CD14-positive monocyte (primary cell): ENCODE data around the gene APP. TPM values are rescaled to one million over a fixed set of nuclear protein-coding genes. Genes with fewer than 3 reads are reported as not detected.

Source experiments
- DNase-seq, 3 donors: peaks; one replicate each; pipeline ENCODE4 v3.0.0-alpha.2; 2011 to 2022
- H2AFZ ChIP-seq: 2 replicates; pipeline ENCODE4 v1.6.0; 2012; ENCODE audit warnings: mild to moderate bottlenecking, low read depth, low read length, inconsistent platforms; ENCODE audit not compliant: insufficient read depth, poor library complexity, severe bottlenecking
- H3K27ac ChIP-seq, 2 donors: 1 replicate in 1 of 2; 2 replicates in 1 of 2; pipeline ENCODE4 v1.5.1; 2012 to 2013; ENCODE audit warnings: low read length in 2 of 2, control low read depth in 1 of 2, inconsistent platforms in 1 of 2, low read depth in 1 of 2, mild to moderate bottlenecking in 1 of 2
- H3K27me3 ChIP-seq, 2 donors: one replicate each; pipeline versions ENCODE4 v1.6.0 to v1.6.1; 2011 to 2013; ENCODE audit warnings: low read length in 2 of 2; ENCODE audit not compliant: control insufficient read depth in 2 of 2, insufficient read depth in 2 of 2
- H3K36me3 ChIP-seq, 2 donors: replicated peaks in 1 of 2; 1 replicate in 1 of 2; 2 replicates in 1 of 2; pipeline versions ENCODE4 v1.5.1 to v1.6.1; 2012 to 2013; ENCODE audit warnings: low read length in 2 of 2, control low read depth in 1 of 2, inconsistent platforms in 1 of 2, mild to moderate bottlenecking in 1 of 2; ENCODE audit not compliant: insufficient read depth in 2 of 2, control insufficient read depth in 1 of 2
- H3K4me1 ChIP-seq, 2 donors: 1 replicate in 1 of 2; 2 replicates in 1 of 2; pipeline versions ENCODE4 v1.5.1 to v1.6.1; 2012 to 2013; ENCODE audit warnings: low read length in 2 of 2, control low read depth in 1 of 2, inconsistent platforms in 1 of 2, mild to moderate bottlenecking in 1 of 2, moderate library complexity in 1 of 2; ENCODE audit not compliant: insufficient read depth in 2 of 2, control insufficient read depth in 1 of 2
- H3K4me2 ChIP-seq: replicated peaks from 2 replicates; pipeline ENCODE3; 2012; ENCODE audit warnings: low read length, moderate library complexity, mild to moderate bottlenecking; ENCODE audit not compliant: poor library complexity, severe bottlenecking; ENCODE audit errors: extremely low read depth
- H3K4me3 ChIP-seq, 3 experiments: fragments of 200-600 bp in 1 of 3; sonication (generic) in 1 of 3; replicated peaks in 1 of 3; 1 replicate in 2 of 3; 2 replicates in 1 of 3; pipeline ENCODE4 v1.5.1; 2011 to 2013; ENCODE audit warnings: low read length in 3 of 3, mild to moderate bottlenecking in 3 of 3, control low read depth in 2 of 3, low read depth in 2 of 3, inconsistent platforms in 1 of 3, moderate library complexity in 1 of 3
- H3K79me2 ChIP-seq: 2 replicates; pipeline ENCODE4 v1.6.0; 2012; ENCODE audit warnings: mild to moderate bottlenecking, control low read depth, inconsistent platforms, low read length, moderate library complexity; ENCODE audit not compliant: insufficient read depth
- H3K9ac ChIP-seq: 2 replicates; pipeline ENCODE4 v1.6.0; 2017; ENCODE audit warnings: low read length, mild to moderate bottlenecking; ENCODE audit not compliant: insufficient read depth, poor library complexity, severe bottlenecking
- H3K9me3 ChIP-seq, 2 donors: replicated peaks in 1 of 2; 1 replicate in 1 of 2; 2 replicates in 1 of 2; pipeline versions ENCODE4 v1.5.1 to v1.6.1; 2012 to 2013; ENCODE audit warnings: low read length in 2 of 2, control low read depth in 1 of 2; ENCODE audit not compliant: control insufficient read depth in 1 of 2, insufficient read depth in 1 of 2
- H4K20me1 ChIP-seq: 2 replicates; pipeline ENCODE4 v1.6.0; 2012; ENCODE audit warnings: mild to moderate bottlenecking, low read length, control low read depth, moderate library complexity; ENCODE audit not compliant: insufficient read depth
- H3K27ac Mint-ChIP-seq, 7 donors: one replicate each; pipeline ENCODE4 v1.8.0; 2020; ENCODE audit warnings: mild to moderate bottlenecking in 7 of 7, mixed read lengths in 7 of 7, moderate library complexity in 6 of 7, inconsistent platforms in 2 of 7
- H3K27me3 Mint-ChIP-seq, 3 donors: one replicate each; pipeline ENCODE4 v1.8.0; 2021 to 2022; ENCODE audit warnings: low read depth in 3 of 3, mild to moderate bottlenecking in 3 of 3, mixed read lengths in 3 of 3, moderate library complexity in 3 of 3, inconsistent platforms in 1 of 3
- H3K36me3 Mint-ChIP-seq, 2 donors: one replicate each; pipeline ENCODE4 v1.8.0; 2020; ENCODE audit warnings: mixed read lengths in 2 of 2, inconsistent platforms in 1 of 2, mild to moderate bottlenecking in 1 of 2
- H3K4me1 Mint-ChIP-seq: one replicate; pipeline ENCODE4 v1.8.0; 2020; ENCODE audit warnings: mild to moderate bottlenecking, mixed read lengths
- H3K4me3 Mint-ChIP-seq, 2 donors: one replicate each; pipeline ENCODE4 v1.8.0; 2020; ENCODE audit warnings: mild to moderate bottlenecking in 2 of 2, mixed read lengths in 2 of 2, moderate library complexity in 1 of 2
- H3K9me3 Mint-ChIP-seq, 7 donors: one replicate each; pipeline ENCODE4 v1.8.0; 2020 to 2022; ENCODE audit warnings: mixed read lengths in 7 of 7, mild to moderate bottlenecking in 6 of 7, moderate library complexity in 6 of 7, inconsistent platforms in 2 of 7
- CTCF ChIP-seq: fragments of 200-600 bp; IDR thresholded peaks from one replicate; pipeline ENCODE4 v1.8.0; 2022; ENCODE audit warnings: antibody characterized with exemption, mild to moderate bottlenecking
- whole genome bisulfite sequencing: methylation state at CpG from one replicate; pipeline ENCODE4 v1.1.5; 2013; ENCODE audit warnings: missing lambda C conversion rate; ENCODE audit not compliant: insufficient coverage; 5-methylcytosine and 5-hydroxymethylcytosine counted together
- intact Hi-C, 2 donors: fragments of 100-400 bp; cut with micrococcal nuclease; formaldehyde crosslinking; loops; one replicate each; pipeline versions ENCODE4 v1.15.0 to v1.15.1; 2023
- polyA plus RNA-seq, 3 donors: library from polyadenylated mRNA; depleted of rRNA in 1 of 3; unstranded in 2 of 3; stranded (reverse) in 1 of 3; fragments of 300-500 nt in 2 of 3; fragments of >200 nt in 1 of 3; fragmentation: Illumina TruSeq in 2 of 3; gene quantifications; 1 replicate in 2 of 3; 2 replicates in 1 of 3; pipeline ENCODE4 v1.2.3, GENCODE V29; 2012 to 2021

APP gene
- polyA plus RNA-seq, 3 donors: 28.0 to 118 (median 35.1) TPM

- H3K79me2 ChIP-seq: peaks cover 85% of the 10 kb centered on the region
- H3K9me3 ChIP-seq: no peaks in the 10 kb centered on the region
Observed at GRCh38 chr21:26137379-26138060, 33.0 kb downstream of the APP start.

GRCh38 chr21:26136671-26137070, 33.9 kb downstream of the APP start:
- H3K4me3 Mint-ChIP-seq: no peak overlapping the region
- peaks cover 85% of the 10 kb centered on the region for H3K79me2 ChIP-seq
- H3K4me1 ChIP-seq: peaks cover 21 to 24% of the 10 kb centered on the region in 2 donors
- H4K20me1 ChIP-seq: peaks cover 28% of the 10 kb centered on the region
- no peak overlapping the region for H3K9ac ChIP-seq
- no peak overlapping the region for H2AFZ ChIP-seq
- H3K27me3 Mint-ChIP-seq: peaks cover 0 to 3% (median 2%) of the 10 kb centered on the region in 3 donors
- H3K9me3 ChIP-seq: no peaks in the 10 kb centered on the region
- H3K4me2 ChIP-seq: no peak overlapping the region
- H3K36me3 ChIP-seq: no peaks in the 10 kb centered on the region
- H3K27me3 ChIP-seq: no peaks in the 10 kb centered on the region
- peaks cover 3 to 4% of the 10 kb centered on the region in 2 donors for H3K36me3 Mint-ChIP-seq
- TF ChIP-seq CTCF: no peak
- H3K27ac Mint-ChIP-seq: peak overlapping the region in 6 of 7 donors; percentile 10 to 75 (median 46)
- no peak overlapping the region for H3K4me3 ChIP-seq
- DNase-seq: no peak
- H3K4me1 Mint-ChIP-seq: peaks cover 41% of the 10 kb centered on the region
- peaks cover 0 to 2% (median 0%) of the 10 kb centered on the region in 7 donors for H3K9me3 Mint-ChIP-seq
- WGBS: 33% methylated on average over 6 of the region's 6 CpGs
- H3K27ac ChIP-seq: no peak overlapping the region
- intact Hi-C loops: no loop called here

More at GRCh38 chr21:26137379-26138060, 33.0 kb downstream of the APP start:
- Histone ChIP-seq H3K9ac (no peak overlapping the region), H3K27ac (no peak overlapping the region), H3K4me2 (no peak overlapping the region), H3K36me3 (no peaks in the 10 kb centered on the region), H3K4me3 (no peak overlapping the region), H3K27me3 (no peaks in the 10 kb centered on the region), H3K4me1 (peaks cover 21 to 25% of the 10 kb centered on the region in 2 donors), H4K20me1 (peaks cover 28% of the 10 kb centered on the region), H2AFZ (no peak overlapping the region)
- Mint-ChIP-seq H3K36me3 (peaks cover 7 to 10% of the 10 kb centered on the region in 2 donors), H3K4me3 (no peak overlapping the region), H3K4me1 (peaks cover 43% of the 10 kb centered on the region), H3K27me3 (peaks cover 0 to 3% (median 2%) of the 10 kb centered on the region in 3 donors), H3K9me3 (peaks cover 0 to 2% (median 0%) of the 10 kb centered on the region in 7 donors), H3K27ac (peak overlapping the region in 1 of 7 donors; percentile 46)
- no peak for TF ChIP-seq CTCF
- DNase-seq: no peak
- intact Hi-C loops: no loop called here
- no CpG with 5 or more reads among the region's 4 CpGs for WGBS
